Activated T-cell treated with anti-CD3 and anti-CD28 coated beads for 48 hours (primary cell): ENCODE results near the gene HDDC2.

ENCODE experiments used
- DNase-seq: peaks from one replicate; pipeline ENCODE4 v3.0.0-alpha.2; 2020; ENCODE audit warnings: low read depth

The HDDC2 gene

DNA sequence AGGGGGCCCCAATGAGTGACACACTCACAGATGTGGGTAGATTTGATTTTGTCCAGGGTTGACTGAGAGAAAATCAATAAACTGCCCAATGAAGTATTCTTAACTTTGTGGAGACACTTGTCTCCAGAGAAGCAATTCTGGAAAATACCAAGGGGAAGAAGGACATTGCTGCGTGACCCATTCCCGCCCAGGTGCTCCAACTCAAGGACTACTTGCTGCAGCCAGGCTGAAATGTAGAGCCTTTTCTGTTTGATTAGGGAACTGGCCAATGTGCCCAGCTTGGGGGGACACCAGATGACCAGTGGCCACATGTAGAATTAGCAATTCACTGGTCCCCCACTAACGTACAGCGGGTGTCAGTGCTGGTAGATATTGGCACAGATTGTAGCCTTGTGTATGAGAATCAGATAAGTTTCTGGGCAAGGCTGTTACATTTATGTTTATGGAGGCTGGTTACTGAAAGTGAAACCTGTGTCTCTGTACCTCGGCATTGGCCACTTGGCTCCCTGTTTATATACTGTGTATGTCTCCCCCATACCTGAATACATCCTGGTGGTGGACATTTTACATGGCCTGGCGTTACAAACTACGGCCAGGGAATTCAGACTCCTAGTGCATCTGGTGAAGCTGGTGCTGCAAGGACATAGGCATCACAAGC lies 32.3 kb downstream of the HDDC2 start:
- no peak for DNase-seq

DNA sequence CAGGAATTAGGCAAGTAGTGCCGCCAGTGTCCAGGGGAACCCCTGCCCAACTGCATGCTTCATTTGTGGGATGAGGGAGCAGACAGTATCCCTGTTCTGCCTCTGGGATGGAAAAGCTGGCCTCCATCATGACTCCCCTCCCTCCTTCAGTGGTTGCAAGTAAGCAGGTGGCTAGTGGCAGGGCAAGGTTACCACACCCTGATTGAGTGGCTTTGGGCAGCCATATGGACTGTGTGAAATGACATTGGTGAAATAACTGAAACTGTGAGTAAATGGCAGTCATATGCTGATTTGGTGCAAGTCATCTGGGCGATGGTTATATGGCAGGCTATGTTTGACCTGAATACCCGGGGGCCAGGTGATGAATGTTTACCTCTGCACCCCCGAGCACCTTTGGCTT lies 33.0 kb downstream of the HDDC2 start:
- DNase-seq = no peak

DNA sequence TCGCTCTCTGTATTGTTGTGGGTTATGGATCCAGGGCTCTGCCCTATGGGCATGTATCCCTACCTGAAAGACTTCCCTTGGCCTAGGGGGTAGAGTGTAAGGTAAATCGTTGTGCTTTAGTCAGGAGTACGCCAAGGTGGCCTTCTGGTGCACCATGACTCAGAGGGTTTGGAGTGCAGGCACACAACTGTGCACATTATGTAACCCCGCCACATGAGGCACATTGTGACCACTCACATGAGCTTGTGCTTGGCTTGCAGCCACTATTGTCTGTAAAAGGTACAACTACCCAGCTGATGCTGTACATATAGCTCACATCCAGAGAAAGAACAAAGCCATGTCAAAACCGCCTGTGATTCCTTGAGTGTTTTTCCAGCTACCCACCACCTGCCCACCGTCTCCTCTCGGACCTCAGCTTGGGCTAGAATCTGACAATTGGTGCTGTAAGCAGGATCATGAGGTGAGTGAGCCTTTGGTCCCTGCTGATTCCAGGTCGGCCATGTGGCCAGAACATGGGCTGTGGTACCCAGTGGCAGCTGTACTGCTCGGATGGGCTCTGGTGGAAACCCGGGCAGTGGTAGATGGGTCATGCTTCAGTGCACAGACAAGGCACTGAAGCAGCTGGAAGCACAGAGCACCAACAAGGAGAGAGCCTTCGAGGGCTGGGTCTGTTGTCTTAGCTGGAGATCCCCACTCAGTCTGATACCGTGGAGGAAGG lies 33.8 kb downstream of the HDDC2 start:
- no peak for DNase-seq

DNA sequence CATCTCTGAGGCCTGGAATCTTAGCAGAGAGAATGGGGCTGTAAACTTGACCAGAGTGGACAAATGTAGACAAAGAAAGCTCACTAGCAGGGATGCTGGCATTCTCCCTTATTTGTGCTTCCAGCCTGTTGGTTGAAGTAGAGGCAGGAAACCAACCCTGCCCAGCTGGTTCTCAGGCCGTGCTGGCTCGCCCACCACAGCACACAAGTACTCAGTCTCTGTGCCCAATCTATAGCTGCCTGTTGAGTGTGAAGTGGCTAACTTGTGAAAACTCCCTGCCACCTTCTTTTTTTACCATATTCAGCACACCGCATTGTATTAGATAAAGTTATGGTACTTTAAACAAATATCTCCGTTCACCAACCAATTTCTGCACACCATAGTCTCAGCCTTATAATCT lies 37.3 kb downstream of the HDDC2 start:
- DNase-seq = no peak

DNA sequence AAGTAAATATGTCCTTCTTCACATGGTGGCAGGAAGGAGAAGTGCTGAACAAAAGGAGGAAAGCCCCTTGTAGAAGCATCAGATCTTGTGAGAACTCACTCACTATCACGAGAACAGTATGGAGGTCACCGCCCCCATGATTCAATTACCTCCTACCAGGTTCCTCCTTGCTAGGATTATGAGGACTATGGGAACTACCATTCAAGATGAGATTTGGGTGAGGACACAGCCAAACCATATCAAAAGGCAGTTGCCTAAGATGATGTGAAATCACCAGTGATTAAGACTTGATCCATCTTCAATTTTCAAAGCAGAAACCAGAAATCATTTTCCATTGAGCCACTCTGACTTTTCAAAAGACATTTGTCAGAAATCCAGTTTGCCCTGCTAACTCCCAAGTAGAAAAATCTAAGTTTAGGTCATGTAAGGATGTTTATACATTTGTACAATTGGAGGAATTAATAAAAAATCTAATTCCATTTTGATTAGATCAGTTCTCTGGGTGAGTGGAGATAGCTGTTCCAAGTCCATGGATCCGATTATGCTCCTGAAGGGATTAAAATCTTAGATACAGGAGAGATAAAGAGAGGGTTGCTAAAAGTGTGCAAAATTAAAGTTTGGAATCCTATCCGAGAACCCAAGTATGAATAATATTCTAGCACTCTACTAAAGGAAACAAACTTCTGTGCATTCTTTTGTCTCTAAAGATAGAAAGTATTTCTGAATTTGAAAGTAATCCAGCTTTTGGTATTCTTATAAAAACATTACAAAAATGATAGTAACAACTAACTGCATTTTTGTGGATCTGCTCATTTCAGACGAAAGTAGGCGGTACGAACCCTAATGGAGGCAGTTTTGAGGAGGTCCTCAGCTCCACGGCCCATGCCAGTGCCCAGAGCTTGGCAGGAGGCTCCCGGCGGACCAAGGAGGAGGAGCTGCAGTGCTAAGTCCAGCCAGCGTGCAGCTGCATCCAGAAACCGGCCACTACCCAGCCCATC lies 39.5 kb downstream of the HDDC2 start:
- DNase-seq = no peak

DNA sequence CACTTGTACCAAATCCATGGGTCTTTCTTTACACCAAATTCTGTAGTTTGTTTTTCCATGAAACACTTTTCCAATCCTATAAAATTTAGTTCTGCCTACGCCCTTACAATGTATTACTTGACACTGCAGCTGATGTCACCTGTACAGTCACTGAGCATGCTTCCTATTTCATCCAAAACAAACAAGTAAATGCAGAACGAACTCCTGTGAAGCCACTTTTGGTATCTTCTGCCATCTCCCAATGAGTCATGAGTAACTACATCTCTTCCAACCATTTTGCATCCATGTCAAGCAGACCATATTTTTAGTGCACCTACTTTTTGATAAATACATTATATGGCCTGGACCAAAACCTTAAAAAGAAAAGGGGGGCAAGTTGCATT lies 42.4 kb downstream of the HDDC2 start:
- DNase-seq = no peak

DNA sequence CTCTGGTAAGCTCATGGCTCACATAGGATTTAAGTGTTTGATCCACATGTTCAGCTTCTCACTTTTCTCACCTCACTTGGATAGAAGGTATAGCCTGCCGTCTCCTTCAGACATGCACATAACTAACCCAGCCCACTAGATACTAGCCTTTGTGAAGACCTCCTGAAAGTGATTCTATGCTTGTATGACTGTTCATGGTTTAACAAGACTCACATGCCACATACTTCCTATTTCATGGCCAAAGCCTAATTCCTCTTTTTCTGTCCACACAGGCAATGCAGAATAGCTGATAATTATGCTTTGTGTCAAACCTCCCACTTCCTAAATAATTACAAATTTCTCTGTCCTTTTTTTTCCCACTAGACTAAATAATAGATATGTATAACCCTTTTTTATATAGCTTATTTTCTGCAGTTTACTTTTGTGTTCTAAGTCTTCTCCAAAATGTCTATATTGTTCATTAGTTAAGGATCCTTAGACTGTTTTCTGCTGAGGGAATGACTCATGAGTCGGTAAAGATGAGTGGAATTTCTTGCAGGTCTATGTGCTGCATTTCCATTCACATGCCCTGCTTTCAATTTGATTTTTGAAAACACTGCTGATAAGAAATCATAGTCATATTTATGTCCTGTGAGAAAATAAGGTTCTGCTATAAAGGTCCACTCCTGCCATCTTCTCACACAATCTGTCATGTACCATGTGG lies 43.0 kb downstream of the HDDC2 start:
- DNase-seq = no peak

DNA sequence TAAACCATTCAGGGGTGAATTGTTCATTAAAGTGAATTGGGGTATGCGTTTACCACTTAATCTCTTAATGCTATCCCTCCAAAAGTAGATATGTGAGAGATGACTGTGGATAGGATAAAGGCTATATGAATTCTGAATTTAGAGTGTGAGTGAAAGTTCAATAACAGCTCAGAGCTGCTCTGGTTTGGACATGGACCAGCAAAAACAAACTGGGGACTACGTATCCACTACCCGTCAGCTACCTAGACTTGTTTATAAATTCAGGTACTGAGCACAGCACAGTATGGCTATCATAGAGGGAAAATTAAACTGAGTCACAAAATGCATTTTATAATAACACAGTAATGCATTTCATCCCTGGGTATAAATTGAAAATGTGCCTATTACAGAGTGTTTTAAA lies 44.4 kb downstream of the HDDC2 start:
- no peak for DNase-seq

DNA sequence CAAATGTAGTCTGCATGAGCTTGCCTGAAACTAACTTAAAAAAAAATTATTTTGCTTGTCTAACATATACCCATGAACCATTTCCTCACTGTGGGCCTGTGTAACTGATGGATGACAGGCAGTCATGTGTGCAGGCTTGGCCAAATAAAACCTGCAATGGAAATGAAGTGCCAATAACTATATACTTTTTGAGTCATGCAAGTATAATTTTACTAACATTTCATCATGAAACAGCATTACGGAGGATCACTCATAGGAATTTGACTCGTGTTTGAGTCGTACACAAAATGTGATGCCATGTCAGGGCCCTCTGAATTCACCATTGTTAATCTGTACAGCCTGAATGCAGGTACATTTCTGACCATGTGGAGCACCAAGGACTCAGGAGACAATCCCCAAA lies 46.6 kb downstream of the HDDC2 start:
- DNase-seq = no peak

DNA sequence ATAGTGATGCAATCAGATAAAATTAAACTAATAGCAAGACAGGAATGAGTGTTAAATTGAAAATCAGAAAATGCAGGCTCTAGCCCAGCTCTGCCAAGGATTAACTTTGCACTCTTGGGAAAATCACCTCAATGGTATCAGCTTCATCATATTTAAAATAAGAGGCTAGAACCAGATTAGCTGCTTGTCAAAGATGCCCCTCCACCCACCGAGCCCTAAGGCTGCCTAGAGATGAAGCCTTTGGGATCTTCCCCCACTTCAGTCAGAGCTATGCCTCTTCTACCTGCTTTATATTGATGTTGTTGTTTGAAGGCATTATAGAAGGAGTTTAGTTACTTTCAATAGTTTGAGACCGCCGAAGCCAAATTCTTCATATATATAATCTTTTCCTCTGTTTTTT lies 47.4 kb downstream of the HDDC2 start:
- no peak for DNase-seq

DNA sequence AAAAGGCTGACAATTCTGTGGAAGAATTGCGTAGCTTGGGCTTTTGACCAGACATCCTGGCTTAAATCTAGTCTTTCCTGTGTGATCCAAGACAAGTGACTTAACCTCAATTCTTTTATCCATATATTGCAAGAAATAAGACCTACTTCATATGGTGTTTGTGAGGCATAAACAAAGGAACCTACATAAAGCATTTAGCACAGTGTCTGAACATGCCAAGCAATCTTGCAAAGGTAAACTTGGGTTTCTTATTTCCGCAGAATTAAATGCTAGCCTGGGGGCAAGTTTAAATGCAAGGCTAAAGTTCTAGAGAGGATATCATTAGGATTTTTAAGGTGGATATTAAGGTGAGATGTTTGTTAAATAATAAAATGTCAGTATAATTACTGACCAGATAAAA lies 47.9 kb downstream of the HDDC2 start:
- no peak for DNase-seq

DNA sequence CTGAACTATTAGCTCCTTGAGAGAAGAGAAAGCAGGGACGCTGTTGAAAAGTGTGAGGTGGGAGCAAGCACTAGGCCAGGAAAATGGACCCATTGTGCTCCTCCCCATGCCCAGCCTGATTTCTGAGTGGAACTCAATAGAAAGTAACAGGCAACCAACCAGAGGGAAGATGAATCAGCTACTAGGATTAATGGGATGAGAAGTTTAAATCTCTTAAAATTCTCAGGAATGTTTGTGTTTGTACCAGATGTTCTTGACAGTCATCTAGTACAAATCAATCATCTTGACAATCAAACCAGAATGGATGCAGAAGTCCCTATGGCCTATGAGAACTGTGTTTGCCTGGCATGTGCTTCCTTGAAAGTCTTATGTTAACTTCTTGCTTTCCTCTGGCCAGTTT lies 48.9 kb downstream of the HDDC2 start:
- no peak for DNase-seq

DNA sequence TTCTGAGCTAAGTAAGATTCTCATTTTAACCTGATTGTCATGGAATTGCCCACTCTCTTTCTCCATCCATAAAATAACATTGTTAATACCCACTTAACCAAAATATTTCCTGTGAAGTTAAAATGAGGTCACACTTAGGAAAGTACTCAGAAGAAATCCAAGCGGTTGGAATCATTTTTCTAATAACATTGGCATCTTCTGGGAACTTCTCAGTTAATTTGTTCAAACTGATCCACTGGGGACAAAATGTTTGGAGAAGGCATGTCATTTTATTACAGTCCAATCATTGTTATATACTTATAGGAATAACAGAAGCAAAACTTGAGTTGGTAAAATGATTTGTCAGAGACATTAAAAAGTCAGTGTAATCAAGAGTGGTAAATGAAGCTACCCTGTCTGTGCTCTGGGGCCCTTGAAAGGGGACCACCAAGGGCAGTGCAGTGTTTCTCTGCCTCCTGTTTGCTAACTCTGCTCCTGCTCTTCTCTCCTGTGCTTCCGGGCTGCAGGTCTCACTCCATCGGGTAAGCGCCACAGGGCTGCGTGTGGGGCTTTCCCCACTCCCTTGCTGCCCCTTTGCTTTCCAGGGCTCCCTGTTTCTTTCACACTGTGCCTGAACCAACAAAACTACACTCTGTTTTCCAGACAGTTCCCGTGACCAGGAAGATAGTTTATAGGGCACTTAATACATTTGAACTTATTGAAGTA lies 50.1 kb downstream of the HDDC2 start:
- DNase-seq = no peak

DNA sequence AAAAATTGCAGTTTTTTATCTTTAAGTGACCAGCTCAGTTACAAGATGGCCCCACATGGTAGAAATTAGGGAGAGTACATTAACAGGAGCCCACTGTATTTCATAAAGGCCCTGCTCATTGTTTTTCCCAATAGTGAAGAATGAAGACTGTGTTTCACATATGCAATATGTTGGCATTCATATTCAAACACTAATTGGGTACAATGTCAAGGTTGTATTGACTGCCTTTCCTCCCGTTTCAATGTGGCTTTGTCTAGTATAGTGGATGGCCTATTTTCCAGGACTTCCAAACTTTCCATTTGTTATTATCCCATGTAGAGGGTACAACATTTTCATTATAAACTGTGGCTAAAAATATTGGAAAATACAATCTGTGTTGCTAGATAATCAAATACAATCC lies 51.3 kb downstream of the HDDC2 start:
- no peak for DNase-seq

DNA sequence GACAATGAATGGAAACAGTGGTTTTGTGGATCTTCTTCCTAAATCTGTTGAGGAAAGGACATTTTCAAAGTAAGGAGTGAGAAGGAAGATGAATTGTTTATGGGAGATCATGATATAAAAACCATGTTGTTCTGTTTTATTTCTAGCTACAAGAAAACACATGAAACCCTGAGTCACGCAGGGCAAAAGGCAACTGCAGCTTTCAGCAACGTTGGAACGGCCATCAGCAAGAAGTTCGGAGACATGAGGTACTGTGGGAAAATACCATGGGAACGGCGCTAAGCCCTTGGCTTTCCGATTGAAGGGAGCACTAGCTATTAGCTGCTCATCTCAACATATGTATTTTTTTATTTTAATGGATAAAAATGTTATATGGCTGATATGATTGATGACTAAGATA lies 53.6 kb downstream of the HDDC2 start:
- no peak for DNase-seq

DNA sequence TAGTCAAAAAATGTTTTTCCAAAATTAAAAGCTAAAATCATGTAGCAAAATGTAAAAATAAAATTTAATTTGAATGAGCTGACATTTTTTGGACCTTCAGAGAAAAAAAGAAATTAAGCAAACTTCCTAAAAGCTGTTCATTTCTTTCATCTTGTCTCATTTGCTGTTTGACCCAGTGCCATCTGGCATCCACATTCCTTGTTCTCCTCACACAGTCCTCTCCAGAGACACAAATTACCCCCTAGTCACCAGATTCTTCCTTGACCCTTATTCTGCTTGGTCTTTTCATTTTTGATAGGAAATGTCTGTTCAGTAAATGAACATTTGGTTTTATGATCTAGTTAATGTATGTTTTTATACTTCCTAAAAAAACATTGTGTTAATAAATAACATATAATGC lies 55.2 kb downstream of the HDDC2 start:
- no peak for DNase-seq

DNA sequence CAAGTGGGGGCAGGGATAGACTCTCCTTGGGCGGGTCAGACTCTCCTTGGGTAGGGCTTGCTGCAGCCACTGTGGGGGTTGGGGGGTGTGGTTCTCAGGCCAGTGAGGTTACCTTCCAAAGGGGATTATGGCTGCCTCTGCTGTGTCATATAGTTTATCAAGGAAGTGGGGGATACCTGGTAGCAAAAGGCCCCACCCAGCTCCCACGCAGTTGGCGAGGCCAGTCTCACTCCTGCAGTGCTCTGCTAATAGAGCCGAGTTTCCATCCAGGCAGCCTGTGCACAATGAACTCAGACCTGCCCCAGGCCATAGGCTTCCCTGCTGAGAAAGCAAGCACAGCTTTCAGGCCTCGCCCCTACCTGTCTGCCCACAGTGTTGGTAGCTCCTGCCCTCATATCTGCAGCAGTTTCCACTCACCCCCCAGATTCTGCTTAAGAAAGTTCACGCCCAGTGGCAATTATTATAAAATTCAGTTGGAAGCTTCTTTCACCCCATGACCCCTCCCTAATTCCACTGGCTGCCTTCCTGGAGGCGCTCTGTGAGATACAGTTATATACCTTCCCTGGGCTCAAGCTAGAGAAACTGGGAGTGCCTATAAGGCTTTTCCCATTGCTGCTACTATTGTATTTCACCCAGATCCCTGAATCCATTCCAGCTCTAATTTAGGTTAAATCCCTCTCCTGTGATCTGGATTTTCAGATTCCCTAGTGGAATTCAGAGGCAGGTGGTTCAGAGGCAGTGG lies 56.1 kb downstream of the HDDC2 start:
- no peak for DNase-seq

DNA sequence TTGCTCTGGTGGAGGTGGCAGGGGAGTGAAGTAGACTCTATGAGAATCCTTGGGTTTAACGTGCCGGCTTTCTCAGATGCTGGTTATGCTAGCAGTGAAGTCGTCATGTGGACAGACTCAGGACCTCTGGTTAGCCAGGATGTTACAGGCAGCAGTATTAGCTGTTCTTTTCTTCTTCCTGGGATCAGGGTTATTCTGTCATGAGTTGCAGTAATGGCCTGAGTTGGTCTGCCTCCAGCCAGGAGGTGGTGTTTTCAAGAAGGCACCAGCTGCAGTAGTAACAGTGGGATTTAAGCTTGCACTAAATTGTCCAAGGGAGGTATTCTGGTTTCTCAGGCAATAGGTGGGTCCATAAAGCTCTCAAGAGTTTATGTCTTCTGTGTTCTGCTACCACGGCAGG lies 56.7 kb downstream of the HDDC2 start:
- DNase-seq = no peak

DNA sequence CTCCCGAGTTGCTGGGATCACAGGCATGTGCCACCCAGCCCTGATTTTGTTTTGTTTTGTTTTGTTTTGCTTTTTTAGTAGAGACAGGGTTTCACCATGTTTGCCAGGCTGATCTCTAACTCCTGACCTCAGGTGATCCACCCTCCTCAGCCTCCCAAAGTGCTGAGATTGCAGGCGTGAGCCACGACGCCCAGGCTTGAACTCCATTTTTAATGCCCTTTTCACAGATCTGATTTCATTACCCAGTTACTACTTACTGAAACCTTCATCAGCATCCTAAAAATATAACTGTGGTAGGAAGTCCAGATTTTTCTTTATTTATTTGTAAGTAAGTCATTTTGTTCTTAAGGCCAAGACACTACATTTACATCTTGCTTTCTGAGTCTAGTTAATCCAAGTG lies 64.0 kb downstream of the HDDC2 start:
- DNase-seq = no peak

DNA sequence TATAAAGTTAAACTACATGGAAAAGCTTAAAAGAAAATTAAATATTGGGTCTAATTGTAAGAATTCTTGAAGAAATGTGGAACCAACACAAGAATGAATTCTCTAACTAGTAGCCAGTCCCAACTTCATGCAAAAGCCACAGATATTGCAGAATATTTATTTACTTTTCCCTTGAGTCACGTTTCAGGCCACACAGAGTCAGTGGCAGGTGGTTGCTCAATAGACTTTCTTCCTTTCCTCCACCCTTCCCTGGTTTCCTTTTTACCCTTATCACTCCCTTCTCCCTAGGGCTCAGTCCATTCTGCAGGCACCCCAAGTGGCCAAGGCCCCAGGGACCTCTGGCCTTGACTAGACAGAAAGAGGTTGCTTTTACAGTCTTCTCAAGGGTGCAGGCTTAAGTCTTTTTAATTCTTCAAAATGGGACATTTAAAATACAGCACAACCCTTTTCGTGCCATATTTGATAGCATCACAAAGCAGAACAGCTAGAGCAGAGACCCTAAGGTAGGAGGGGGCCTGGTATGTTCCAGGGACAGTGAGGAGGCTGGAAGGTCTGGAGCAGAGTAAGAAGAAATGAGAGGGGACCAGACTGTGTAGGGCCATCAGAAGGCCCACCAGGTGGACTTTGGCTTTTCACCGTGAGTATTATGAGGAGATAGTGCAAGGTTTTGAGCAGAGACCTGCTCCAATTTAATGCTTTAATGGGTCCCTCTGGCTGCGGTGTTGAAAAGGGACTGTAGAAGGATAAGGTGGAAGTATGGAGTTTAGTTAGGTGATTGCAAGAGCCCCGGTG lies 65.0 kb downstream of the HDDC2 start:
- DNase-seq = no peak
